Glomerular visceral epithelial cell (primary cell): ENCODE measurements around the gene NFIX.

Source experiments
- DNase-seq: peaks from one replicate; pipeline ENCODE4 v3.0.0-alpha.2; 2016; ENCODE audit errors: extremely low spot score

NFIX gene

GRCh38 chr19:13055213-13056051 is 60.2 kb downstream of the NFIX start:
- DNase-seq, result peak; percentile 94

DNA sequence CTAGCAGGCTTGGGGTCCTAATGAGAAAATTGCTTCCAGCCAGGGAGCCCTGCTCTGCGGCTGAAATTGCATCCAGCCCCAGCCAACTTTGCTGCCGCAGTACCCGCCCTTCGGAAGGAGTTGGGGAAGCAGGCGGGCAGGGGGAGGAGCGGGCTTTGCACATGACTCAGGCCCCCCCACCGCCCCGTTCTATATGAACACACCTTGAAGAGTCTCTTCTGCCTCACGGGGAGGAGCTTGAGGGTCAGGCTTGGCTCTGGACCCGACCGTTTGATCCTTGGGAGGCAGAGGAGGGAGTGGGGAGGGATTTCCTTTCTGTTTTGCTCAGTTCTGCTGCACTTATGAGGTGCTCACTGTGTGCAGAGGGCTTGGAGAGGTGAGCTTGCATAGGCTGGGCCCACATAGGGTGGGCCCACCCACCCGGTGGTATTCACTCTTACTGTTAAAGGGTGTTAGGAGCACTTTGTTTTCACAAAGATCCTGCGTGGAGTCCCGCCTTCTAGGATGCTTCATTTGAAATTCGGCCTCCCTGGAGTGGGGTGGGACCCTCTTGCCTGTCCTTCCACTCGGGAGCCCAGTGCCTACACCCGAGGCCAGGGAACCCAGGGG is 60.9 kb downstream of the NFIX start:
- peak; percentile 97 for DNase-seq

GRCh38 chr19:13057147-13057572 is 61.9 kb downstream of the NFIX start:
- no peak for DNase-seq

DNA sequence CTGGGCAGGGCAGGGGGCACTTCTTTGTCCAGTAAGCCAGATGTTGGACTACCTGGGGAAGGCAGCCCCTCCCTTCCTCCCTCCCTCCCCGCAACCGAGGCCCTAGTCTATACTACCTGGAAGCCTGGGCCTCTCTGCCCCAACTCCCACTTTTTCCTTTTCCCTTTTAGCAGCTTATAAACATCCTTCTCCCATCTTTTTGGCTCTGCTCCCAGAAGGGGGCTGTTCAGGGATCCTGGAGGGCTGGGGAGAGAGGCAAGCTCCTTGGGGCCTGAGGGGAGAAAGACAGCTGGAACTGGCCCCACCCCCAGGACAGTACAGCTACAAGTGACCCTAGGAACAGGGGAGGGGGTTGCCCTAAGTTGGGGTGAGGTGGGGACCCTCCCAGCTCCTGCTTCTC is 62.5 kb downstream of the NFIX start:
- DNase-seq, result no peak

DNA sequence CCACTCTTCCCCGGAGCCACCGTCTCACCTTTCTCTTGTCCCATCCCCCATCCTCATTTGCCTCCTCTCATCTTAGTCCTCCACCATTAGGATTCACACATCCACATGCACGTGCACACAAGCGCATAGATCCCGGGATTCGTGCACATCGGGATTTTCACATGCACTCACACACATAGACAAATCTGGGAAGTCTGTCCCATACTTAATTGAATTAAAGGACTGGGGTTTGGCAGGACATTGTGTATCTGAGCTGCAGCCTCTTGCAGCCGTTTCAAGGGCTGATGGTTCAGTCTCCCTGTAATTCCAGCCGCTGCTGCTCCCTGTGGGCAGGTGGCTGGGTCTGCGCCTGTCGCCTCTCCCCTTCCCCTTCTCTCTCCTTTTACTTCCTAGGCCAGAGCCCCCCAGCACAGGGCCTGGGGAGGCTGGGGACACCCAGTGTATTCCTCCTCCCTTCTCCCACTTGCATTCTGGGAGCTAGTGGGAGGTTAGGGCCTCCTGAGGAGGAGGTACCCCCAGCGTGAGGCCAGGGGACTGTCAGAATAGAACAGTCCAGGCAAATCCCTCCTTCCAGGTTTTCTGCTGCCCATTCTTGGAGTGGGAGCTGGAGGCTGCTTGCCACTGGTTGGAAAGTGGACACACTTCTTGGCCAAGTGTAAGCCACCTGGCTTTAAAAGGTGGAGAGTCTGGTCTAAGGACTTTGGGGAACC is 63.8 kb downstream of the NFIX start:
- no peak for DNase-seq

DNA sequence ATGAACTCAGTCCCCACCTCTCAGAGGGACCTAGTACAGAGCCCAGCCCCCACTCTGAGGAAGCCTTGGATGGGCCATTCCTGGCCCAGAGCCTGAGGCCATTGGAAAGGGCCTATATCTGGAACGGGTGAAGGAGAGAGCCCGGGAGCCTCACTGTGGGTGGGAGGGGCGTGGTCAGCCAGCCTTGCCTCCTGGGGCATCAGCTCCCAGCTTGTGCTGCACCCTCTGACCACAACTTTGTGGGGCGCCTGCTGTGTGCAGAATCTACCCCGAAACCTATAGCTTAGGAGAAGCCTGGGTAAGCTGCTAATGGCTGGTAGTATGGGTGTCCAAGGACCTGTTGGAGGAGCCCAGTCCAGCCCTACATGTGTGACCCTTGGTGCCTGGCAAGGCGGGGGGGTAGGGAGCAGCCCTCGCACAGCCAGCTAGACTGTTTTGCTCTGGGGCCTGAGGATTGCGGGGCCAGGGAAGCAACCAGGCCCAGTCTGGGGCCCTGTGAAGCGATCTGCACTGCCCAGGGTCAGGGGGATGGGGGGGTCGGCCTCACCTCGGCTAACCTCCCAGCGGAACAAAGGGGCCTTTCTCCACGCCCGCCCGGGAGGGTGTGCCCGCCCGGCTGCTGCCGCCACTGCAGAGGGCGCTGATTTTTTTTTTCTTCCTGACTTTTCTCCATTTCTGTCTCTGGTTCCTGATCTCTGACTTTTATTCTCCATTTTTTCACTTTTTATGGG is 65.1 kb downstream of the NFIX start:
- DNase-seq, result peak; percentile 46

- peak; percentile 79 for DNase-seq
These were observed 66.0 kb downstream of the NFIX start for GRCh38 chr19:13060964-13061927.

DNA sequence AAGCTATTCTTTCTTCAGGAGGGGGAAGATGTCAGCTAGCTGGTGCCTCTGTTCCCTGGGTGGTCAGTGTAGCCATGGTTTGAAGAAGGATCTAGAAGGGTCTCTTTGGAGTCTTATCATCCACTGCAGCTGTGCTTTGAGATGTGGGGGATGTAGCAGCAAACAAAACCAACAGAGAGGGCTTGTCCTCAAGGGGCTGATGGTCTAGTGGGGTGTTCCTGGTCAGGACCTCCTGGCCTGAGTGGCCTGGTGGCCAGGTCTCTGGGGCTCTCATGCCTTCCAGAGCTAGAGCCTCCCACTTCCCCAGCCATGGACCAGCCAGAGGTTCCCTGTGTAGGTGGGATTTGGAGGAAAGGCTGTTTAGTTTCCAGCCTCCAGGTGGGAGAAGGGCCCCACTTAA is 67.0 kb downstream of the NFIX start:
- DNase-seq, result no peak

DNA sequence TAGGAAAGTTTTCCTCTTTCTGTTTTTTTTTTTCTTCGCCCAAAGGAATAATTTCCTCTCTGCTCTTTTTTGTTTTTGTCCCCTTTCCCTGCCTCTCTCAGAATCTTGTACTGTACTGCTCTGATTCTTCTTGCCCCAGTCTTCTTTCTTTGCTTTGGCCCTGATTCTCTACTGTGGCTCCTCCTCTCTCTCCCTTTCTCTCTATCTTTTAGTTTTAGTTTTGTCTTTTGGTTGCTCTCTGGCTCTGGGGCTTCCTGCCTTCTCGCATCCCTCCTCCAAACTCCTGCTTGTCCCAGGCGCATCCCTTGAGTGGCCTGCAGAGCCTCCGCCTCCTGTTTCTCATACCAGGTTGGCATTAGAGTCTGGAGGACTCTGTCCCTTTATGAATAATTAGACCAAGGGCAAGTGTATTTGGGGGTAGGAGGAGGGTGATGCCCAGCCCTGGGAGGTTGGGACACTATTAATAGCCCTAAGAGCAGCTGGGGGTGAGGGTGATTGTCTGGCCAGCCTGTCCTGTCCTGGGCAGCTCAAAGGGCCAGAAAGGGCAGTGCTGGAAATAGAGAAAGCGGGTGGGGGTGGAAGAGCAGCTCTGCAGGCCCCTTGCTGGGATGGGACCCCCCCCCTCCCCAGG is 68.3 kb downstream of the NFIX start:
- DNase-seq, result no peak

- DNase-seq, result no peak
These were observed 68.8 kb downstream of the NFIX start for GRCh38 chr19:13064092-13064489.

GRCh38 chr19:13066226-13066625 is 71.0 kb downstream of the NFIX start:
- DNase-seq, result no peak

GRCh38 chr19:13066933-13067807 is 71.9 kb downstream of the NFIX start:
- DNase-seq, result no peak

DNA sequence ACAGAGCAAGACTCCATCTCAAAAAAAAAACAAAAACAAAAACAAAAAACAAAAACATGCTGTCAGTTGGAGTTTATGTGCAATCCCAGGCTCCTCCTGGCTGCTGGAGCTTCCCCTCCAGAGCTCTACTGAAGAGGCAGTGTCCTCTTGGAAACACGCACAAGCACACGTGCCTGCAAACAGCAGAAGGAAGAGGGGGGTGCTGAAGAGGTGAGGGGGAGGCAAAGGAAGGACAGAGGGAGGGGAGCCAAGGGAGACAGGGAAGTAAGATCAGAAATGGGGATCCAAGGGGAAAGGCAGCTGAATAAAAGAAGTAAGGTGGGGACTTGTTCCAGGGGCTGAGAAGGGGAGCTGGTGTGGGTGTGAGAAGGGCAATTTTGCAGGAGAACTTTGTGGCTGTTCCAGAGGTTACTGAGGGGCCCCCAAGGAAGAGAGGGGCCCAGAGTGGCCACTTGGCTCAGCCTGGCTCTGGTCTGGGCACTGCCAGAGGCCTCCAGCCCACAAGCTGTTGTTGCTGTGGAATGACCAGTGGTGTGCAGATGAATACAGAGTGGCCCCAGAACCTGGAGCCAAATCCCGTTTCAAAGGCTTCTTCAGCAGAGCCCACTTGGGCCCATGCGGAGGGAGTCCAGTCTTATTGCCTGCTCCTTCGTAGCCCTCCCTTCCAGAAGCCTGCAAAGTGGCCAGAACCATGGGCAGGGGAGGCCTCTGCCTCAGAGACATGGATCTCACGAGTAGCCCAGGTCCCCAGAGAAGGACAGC is 73.0 kb downstream of the NFIX start:
- no peak for DNase-seq

DNA sequence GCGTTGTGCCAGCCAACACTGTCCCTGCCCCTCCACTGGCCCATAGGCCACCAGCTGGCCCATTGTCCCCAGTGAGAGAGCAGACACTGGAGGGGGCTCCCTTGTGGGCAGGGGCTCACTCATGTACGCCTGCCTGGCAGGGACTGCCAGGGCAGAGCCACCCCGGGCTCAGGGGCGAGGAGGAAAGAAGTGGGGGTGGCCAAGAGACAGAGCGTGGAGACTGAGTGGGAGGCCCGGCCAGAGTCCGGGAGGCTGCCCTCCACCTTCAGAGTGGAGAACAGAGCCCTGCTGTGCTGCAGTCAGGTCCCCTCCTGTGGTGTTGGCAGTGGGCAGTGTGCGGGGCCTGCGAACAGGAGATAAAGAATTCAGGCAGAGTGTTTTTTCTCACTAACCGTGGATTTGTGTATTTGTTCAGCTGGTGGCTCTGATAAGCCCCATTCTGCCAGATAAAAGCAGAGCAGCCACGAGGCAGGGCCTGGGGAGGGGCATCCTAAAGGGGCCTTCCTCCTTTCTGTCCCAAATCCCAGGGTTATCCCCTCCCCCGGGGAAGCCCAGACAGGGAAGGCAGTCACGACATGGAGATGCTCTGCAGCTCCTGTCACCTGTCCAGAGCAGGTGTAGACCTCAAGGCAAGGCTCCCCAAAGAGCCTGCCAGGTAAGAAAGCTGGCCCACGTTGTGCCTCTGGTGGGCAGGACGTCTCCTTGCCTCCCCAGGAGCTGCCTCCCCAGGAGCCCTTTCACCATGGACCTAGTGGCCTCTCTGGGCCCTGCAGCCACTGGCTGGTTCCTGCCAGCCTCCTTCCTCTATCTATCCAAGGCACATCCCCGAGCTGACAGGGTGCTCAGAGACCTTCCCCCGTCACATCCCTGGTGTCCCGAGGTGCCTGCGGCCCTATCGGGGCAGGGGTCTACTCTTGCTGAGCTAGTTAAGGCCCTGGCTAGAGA is 74.4 kb downstream of the NFIX start:
- no peak for DNase-seq

DNA sequence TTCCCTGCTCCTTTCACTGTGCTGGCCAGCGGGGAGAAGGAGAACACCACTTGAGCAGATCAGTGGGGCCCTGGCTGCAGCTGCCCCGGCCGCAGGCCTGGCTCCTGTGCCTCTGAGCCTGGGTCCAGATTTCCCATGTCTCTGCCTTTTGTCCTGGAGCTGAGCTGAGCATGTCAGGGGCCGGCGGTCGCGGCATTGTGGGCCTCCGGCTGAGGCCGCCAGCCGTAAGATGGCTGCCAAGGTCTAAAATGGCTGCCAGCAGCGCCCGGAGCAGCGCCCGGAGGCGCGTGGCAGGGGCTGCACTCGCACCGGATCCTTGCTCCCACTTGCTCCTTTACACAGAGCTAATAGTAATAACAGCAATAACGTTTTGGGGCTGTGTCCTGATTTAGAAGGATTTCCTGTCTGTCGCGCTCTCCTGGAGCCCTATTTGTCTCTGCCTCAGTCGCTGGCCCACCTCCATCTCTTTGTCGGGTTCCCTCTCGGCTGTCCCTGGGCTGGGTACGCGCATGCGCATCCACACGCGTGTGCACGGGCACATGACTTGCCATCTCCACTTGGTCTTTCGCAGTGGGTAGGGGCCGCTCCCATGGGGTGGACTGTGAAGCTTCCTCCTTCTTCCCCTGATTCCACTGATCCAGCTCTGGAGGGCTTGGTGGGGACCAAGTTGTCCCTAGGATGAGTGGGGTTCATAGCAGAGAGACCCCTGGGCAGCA is 75.3 kb downstream of the NFIX start:
- no peak for DNase-seq

DNA sequence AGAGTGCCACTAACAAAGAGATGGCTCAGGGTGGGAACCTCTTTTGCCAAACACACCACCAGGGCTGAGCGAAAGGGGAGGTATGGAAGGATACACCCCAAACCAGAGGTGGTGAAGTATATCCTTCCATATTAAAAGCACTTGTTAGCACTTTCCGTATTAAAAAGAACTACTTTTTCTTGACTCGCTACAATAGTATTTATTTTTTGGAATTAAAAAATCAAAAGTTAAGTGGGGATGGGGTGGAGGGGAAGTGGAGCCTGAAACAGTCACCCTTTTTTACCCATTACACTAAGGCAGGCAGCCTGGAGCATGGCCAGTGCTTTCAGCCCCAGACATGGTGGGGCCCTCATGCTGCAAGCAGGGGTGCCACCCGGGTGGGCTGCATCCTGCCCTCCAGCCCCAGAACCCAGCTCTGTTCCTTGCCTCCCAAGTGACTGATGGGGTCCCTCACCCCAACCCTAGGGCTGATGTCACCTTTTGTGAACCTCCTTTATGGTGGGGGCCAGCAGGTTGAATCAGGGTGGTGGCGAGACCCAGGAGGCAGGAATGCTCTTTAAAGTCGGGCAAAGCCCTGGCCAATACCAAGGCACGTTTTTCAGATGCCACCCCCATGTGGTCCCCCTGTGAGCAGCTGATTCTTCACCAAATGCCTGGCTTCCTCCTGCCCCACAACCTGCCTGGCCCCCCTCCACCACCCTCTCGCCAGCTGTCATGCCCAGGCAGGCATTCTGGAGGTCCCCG is 76.3 kb downstream of the NFIX start:
- DNase-seq, result no peak
